Duodenal mucosa (tissue), 2 donors: ENCODE data around the gene ASXL3.

ENCODE experiments used
- H3K27ac ChIP-seq: one replicate; pipeline ENCODE4 v1.7.0; 2013; ENCODE audit warnings: low read depth, low read length
- H3K27me3 ChIP-seq, 2 donors: one replicate each; pipeline ENCODE4 v1.7.0; 2013; ENCODE audit warnings: low read length in 2 of 2, control low read depth in 1 of 2; ENCODE audit not compliant: insufficient read depth in 2 of 2, control insufficient read depth in 1 of 2
- H3K36me3 ChIP-seq, 2 donors: one replicate each; pipeline ENCODE4 v1.7.0; 2013; ENCODE audit warnings: low read length in 2 of 2, control low read depth in 1 of 2; ENCODE audit not compliant: insufficient read depth in 2 of 2, control insufficient read depth in 1 of 2
- H3K4me1 ChIP-seq, 2 donors: one replicate each; pipeline ENCODE4 v1.7.0; 2013; ENCODE audit warnings: low read length in 2 of 2, control low read depth in 1 of 2; ENCODE audit not compliant: insufficient read depth in 2 of 2, control insufficient read depth in 1 of 2
- H3K4me3 ChIP-seq, 2 donors: one replicate each; pipeline ENCODE4 v1.7.0; 2013; ENCODE audit warnings: low read length in 2 of 2, low read depth in 1 of 2
- H3K9ac ChIP-seq, 2 donors: one replicate each; pipeline ENCODE4 v1.7.0; 2013; ENCODE audit warnings: low read length in 2 of 2, low read depth in 1 of 2
- H3K9me3 ChIP-seq, 2 donors: one replicate each; pipeline ENCODE4 v1.7.0; 2013; ENCODE audit warnings: low read length in 2 of 2, control low read depth in 1 of 2; ENCODE audit not compliant: control insufficient read depth in 1 of 2

The ASXL3 gene

GRCh38 chr18:33744032-33744697 lies 166.1 kb downstream of the ASXL3 start:
- no peak overlapping the region for H3K4me3 ChIP-seq
- H3K4me1 ChIP-seq, result no peaks in the 10 kb centered on the region
- no peak overlapping the region for H3K9ac ChIP-seq
- no peaks in the 10 kb centered on the region for H3K9me3 ChIP-seq
- no peaks in the 10 kb centered on the region for H3K36me3 ChIP-seq
- no peak overlapping the region for H3K27ac ChIP-seq
- H3K27me3 ChIP-seq, result no peaks in the 10 kb centered on the region

DNA sequence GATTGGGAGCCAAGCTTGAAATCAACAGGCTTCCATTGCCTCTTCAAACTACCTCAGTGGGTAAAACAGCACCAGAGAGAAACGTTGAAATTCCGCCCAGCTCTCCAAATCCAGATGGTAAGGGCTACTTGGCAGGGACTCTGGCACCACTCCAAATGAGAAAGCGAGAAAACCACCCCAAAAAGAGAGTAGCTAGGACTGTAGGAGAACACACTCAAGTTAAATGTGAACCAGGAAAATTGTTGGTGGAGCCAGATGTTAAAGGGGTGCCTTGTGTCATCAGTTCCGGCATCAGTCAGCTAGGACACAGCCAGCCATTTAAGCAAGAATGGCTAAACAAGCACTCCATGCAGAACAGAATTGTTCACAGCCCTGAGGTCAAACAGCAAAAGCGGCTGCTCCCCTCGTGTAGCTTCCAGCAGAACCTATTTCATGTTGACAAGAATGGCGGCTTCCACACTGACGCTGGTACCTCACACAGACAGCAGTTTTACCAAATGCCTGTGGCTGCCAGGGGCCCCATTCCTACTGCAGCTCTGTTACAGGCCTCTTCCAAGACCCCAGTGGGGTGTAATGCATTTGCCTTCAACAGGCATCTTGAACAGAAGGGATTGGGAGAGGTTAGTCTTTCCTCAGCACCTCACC lies 167.3 kb downstream of the ASXL3 start:
- no peaks in the 10 kb centered on the region for H3K4me1 ChIP-seq
- H3K27ac ChIP-seq, result no peak overlapping the region
- H3K9ac ChIP-seq, result no peak overlapping the region
- no peaks in the 10 kb centered on the region for H3K27me3 ChIP-seq
- H3K9me3 ChIP-seq, result no peaks in the 10 kb centered on the region
- no peak overlapping the region for H3K4me3 ChIP-seq
- no peaks in the 10 kb centered on the region for H3K36me3 ChIP-seq

DNA sequence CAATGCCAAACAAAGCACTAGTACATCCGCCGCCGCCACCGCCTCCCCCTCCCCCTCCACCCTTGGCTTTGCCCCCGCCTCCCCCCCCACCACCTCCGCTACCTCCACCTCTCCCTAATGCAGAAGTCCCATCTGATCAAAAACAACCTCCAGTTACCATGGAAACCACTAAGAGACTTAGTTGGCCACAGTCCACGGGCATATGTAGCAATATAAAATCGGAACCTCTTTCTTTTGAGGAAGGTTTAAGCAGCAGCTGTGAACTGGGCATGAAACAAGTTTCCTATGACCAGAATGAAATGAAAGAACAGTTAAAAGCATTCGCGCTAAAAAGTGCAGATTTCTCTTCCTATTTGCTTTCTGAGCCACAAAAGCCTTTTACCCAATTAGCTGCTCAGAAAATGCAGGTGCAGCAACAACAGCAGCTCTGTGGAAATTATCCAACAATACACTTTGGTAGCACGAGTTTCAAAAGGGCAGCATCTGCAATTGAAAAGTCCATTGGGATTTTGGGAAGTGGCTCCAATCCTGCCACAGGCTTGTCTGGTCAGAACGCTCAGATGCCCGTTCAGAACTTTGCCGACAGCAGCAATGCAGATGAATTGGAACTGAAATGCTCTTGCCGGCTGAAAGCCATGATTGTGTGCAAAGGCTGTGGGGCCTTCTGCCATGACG lies 168.0 kb downstream of the ASXL3 start:
- Histone ChIP-seq H3K27me3 (no peaks in the 10 kb centered on the region), H3K4me3 (no peak overlapping the region), H3K9ac (no peak overlapping the region), H3K36me3 (no peaks in the 10 kb centered on the region), H3K4me1 (no peaks in the 10 kb centered on the region), H3K9me3 (no peaks in the 10 kb centered on the region), H3K27ac (no peak overlapping the region)

GRCh38 chr18:33749834-33750233 lies 171.8 kb downstream of the ASXL3 start:
- Histone ChIP-seq H3K27me3 (no peaks in the 10 kb centered on the region), H3K27ac (no peak overlapping the region), H3K9ac (no peak overlapping the region), H3K4me1 (no peaks in the 10 kb centered on the region), H3K9me3 (no peaks in the 10 kb centered on the region), H3K4me3 (no peak overlapping the region), H3K36me3 (no peaks in the 10 kb centered on the region)

- Histone ChIP-seq H3K9me3 (no peaks in the 10 kb centered on the region), H3K27me3 (no peaks in the 10 kb centered on the region), H3K9ac (no peak overlapping the region), H3K4me1 (no peaks in the 10 kb centered on the region), H3K36me3 (no peaks in the 10 kb centered on the region), H3K27ac (no peak overlapping the region), H3K4me3 (no peak overlapping the region)
These were observed 172.3 kb downstream of the ASXL3 start for GRCh38 chr18:33750366-33750765.

DNA sequence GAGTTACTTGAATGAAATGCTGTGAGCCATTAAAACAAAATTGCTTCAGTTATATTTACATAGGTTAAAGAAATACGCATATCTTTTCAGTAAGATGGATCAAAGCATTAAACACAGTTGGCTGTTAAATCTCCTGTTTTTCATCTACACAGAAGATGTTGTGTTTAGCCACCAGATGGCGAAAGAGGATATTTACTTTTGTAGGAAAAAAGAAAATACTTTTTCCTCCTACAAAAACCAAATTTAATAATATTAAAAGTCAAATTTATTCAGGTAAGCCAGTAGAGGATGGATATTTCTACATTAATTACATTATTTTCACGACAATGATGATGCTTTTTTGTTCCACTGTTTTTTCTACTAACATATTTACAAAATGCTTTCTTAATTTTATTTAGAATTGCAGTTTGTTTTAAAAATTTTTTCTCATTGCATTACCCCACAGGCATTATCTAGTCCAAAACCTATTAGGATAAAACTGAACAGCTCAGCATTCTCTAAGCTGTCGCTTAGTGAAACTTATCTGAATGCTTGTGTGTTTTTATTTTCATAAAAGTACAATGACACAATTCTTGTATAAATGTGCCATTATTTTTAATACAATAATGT lies 173.7 kb downstream of the ASXL3 start:
- Histone ChIP-seq H3K9me3 (no peaks in the 10 kb centered on the region), H3K4me1 (no peaks in the 10 kb centered on the region), H3K27ac (no peak overlapping the region), H3K36me3 (no peaks in the 10 kb centered on the region), H3K27me3 (no peaks in the 10 kb centered on the region), H3K9ac (no peak overlapping the region), H3K4me3 (no peak overlapping the region)

GRCh38 chr18:33755391-33755790 lies 177.4 kb downstream of the ASXL3 start:
- no peak overlapping the region for H3K27ac ChIP-seq
- no peaks in the 10 kb centered on the region for H3K36me3 ChIP-seq
- H3K4me1 ChIP-seq, result no peaks in the 10 kb centered on the region
- no peaks in the 10 kb centered on the region for H3K9me3 ChIP-seq
- H3K9ac ChIP-seq, result no peak overlapping the region
- no peaks in the 10 kb centered on the region for H3K27me3 ChIP-seq
- no peak overlapping the region for H3K4me3 ChIP-seq

GRCh38 chr18:33755931-33756560 lies 178.0 kb downstream of the ASXL3 start:
- Histone ChIP-seq H3K27me3 (no peaks in the 10 kb centered on the region), H3K4me3 (no peak overlapping the region), H3K9ac (no peak overlapping the region), H3K27ac (no peak overlapping the region), H3K9me3 (no peaks in the 10 kb centered on the region), H3K4me1 (no peaks in the 10 kb centered on the region), H3K36me3 (no peaks in the 10 kb centered on the region)

DNA sequence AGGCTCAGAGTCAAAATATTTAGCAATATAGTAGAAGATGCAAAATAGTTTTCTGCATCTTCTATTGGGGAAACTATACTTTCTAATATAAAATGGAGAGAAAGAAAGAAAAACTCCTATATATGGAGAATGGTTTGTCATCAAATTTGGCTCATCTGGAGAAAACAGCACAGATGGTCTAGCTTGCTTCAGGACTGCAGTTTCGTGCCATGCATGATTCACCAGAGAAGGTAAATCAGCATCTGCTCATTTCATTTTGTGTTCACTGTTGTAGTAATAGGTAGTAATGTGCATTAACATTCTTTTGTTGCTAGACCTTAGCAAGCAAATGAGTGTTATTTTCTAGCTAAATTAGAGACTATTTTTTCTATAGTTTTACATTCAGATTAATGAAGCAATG lies 179.0 kb downstream of the ASXL3 start:
- Histone ChIP-seq H3K4me1 (no peaks in the 10 kb centered on the region), H3K36me3 (no peaks in the 10 kb centered on the region), H3K27ac (no peak overlapping the region), H3K4me3 (no peak overlapping the region), H3K9me3 (no peaks in the 10 kb centered on the region), H3K27me3 (no peaks in the 10 kb centered on the region), H3K9ac (no peak overlapping the region)

DNA sequence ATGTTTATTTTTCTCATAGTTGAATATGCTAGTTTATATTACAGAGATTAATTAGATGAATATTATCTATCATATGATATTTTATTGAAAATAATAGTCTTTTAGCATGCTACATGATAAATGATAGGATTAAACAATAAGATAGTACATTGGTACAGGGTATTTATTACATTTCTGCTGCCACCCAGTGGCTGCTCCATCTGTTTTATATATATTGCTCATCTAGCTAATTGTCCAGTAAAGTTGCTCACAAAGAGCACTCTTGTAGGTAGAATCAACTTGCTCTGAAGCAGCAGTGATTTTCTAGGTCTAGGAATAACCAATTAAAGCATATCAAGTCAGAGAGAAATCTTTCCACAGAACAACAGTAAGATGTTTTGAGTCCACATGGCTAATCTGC lies 183.3 kb downstream of the ASXL3 start:
- Histone ChIP-seq H3K4me3 (no peak overlapping the region), H3K27me3 (no peaks in the 10 kb centered on the region), H3K4me1 (no peaks in the 10 kb centered on the region), H3K27ac (no peak overlapping the region), H3K9ac (no peak overlapping the region), H3K9me3 (no peaks in the 10 kb centered on the region), H3K36me3 (no peaks in the 10 kb centered on the region)
